Endothelial cell of umbilical vein (primary cell): Measurements from ENCODE around the gene RER1.

Source experiments
- EZH2 ChIP-seq: IDR thresholded peaks from 2 replicates; pipeline ENCODE4 v1.6.1; 2012; ENCODE audit warnings: borderline replicate concordance, low read depth, mild to moderate bottlenecking, moderate library complexity, low read length, inconsistent platforms; ENCODE audit not compliant: severe bottlenecking
- FOS ChIP-seq: IDR thresholded peaks from 2 replicates; pipeline ENCODE4 v1.6.1; 2011; ENCODE audit warnings: mild to moderate bottlenecking, low read length, moderate library complexity, borderline replicate concordance; ENCODE audit not compliant: insufficient read depth
- GATA2 ChIP-seq: IDR thresholded peaks from 2 replicates; pipeline ENCODE4 v1.7.0; 2011; ENCODE audit warnings: low read depth, mild to moderate bottlenecking, moderate library complexity, mixed read lengths, low read length; ENCODE audit not compliant: insufficient read length, insufficient read depth
- JUN ChIP-seq: IDR thresholded peaks from 2 replicates; pipeline ENCODE4 v1.6.1; 2011; ENCODE audit warnings: borderline replicate concordance, low read depth; ENCODE audit not compliant: insufficient read length, insufficient read depth
- MYC ChIP-seq: IDR thresholded peaks from one replicate; pipeline ENCODE4 v1.6.1; 2011; ENCODE audit warnings: mild to moderate bottlenecking, low read depth, low read length
- POLR2A ChIP-seq: IDR thresholded peaks from 2 replicates; pipeline ENCODE4 v1.6.1; 2012; ENCODE audit warnings: low read depth, mild to moderate bottlenecking, control low read depth, low read length
- POLR2AphosphoS5 ChIP-seq: IDR thresholded peaks from 2 replicates; pipeline ENCODE4 v1.6.1; 2012; ENCODE audit warnings: low read depth, mild to moderate bottlenecking, control low read depth, low read length, moderate library complexity; ENCODE audit not compliant: insufficient read depth
- TF ChIP-seq, protein P1 (sequence below), 2 donors: IDR thresholded peaks; 1 replicate in 1 of 2; 2 replicates in 1 of 2; pipeline ENCODE4 v1.5.1; 2011; ENCODE audit warnings: low read length in 2 of 2, mild to moderate bottlenecking in 2 of 2, moderate library complexity in 2 of 2, control low read depth in 1 of 2, inconsistent platforms in 1 of 2, low read depth in 1 of 2; ENCODE audit not compliant: insufficient read depth in 1 of 2; ENCODE audit errors: extremely low read depth in 1 of 2
- TF ChIP-seq, protein P2 (sequence below): IDR thresholded peaks from 2 replicates; pipeline ENCODE4 v1.6.1; 2011; ENCODE audit not compliant: insufficient read depth, insufficient read length

DNA sequence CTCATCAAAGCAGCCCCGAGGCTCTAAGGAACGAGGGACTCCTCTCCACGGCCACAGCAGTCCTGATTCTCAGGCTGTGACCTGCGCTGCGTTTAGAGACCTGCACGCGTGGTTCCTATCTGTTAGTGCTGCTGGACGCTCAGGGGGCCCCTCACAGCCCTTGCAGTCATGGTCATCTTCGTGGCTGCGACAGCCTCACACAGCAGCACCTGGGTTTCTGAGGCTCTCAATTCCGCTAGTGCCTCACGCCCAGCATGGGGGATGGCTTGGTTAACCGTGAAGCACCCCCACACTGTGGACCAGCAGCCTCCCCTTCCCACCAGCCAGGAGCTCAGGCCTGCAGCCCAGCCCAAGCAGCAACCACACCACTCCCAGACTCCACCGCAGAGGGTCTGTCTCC lies 8.1 kb upstream of the RER1 start:
- TF ChIP-seq JUN (no peak), EZH2 (no peak), POLR2A (no peak), MYC (no peak), POLR2AphosphoS5 (no peak), FOS (no peak), GATA2 (no peak)
- TF ChIP-seq, protein P1, sequence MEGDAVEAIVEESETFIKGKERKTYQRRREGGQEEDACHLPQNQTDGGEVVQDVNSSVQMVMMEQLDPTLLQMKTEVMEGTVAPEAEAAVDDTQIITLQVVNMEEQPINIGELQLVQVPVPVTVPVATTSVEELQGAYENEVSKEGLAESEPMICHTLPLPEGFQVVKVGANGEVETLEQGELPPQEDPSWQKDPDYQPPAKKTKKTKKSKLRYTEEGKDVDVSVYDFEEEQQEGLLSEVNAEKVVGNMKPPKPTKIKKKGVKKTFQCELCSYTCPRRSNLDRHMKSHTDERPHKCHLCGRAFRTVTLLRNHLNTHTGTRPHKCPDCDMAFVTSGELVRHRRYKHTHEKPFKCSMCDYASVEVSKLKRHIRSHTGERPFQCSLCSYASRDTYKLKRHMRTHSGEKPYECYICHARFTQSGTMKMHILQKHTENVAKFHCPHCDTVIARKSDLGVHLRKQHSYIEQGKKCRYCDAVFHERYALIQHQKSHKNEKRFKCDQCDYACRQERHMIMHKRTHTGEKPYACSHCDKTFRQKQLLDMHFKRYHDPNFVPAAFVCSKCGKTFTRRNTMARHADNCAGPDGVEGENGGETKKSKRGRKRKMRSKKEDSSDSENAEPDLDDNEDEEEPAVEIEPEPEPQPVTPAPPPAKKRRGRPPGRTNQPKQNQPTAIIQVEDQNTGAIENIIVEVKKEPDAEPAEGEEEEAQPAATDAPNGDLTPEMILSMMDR (IDR thresholded peaks at IDR 0.05; ENCODE audit: extremely low read depth in 1 of 2, insufficient read depth in 1 of 2, low read depth in 1 of 2, low read length in 2 of 2): no peak
- TF ChIP-seq, protein P2, sequence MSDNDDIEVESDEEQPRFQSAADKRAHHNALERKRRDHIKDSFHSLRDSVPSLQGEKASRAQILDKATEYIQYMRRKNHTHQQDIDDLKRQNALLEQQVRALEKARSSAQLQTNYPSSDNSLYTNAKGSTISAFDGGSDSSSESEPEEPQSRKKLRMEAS: no peak
